HG02840 (cell line): ENCODE measurements around the gene GJB6.
A peak's percentile ranks its signal among the peaks of the same experiment; 100 is the strongest.

Source experiments
- ATAC-seq: cut with Tn5 transposase; IDR thresholded peaks from one replicate; pipeline ENCODE4 v1.9.1; 2021; ENCODE audit warnings: mild to moderate bottlenecking, moderate library complexity, moderate number of reproducible peaks; ENCODE audit not compliant: unreplicated experiment, low FRiP score

Gene GJB6

DNA sequence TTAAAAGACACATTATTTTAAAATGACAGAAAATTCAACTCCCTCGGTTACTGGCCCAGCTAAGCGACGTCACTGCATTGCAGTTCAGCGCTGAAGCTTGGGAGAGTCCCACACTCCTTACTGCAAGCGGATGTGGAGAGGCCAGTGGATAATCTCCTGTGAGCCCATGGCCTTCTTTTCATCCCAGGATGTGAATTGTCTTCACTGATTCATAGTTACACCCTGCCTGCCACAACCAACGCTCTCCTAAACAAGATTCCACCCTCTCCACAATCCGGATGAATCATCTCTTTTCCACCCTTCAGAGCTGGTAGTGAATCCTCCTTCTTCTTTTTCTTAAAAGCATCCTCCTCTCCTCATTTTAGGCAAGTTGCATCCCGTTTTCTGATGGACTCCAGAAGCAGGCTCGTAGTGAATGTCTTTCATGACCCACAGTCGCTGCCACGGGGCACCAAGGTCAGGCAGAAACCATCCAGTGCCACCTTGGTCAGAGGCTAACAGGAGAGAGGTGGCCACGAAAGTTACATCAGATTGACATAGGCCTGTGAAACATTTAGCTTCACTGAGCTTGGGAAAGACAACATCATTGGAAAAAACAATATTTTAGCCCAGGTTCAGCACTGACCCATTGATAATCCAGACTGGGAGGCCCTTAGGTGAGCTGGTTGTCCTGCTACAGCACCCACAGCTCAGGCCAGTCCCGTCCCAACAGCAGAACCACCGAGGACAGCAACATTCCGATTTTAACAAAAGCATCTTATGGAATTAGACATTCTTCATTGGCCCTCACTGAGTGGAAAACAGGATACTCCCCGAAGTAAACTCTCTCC is 41.4 kb downstream of the GJB6 start:
- ATAC-seq, result no peak

DNA sequence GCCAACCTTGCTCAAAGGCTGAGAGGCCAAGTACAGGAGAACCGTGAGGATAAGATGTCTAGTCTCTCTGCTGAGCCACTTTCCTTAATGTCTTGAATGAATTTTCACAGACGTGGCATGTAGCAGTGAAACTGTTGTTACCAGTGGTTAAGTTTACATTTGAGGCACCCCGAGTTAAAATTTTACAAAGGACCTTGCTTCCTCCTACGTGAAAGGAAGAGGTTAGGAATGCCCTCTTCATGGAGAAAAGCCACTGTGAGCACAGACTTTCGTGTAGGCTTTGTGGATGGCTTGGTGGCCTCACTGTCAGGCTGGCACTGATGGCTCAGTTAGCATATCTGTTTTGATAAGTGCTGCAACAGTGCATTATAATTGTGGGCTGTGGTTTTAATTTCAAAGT is 42.0 kb downstream of the GJB6 start:
- no peak for ATAC-seq

GRCh38 chr13:20188667-20189553 is 43.2 kb downstream of the GJB6 start:
- ATAC-seq, result no peak

- ATAC-seq, result no peak
Observed at GRCh38 chr13:20186771-20187170, 45.3 kb downstream of the GJB6 start.

DNA sequence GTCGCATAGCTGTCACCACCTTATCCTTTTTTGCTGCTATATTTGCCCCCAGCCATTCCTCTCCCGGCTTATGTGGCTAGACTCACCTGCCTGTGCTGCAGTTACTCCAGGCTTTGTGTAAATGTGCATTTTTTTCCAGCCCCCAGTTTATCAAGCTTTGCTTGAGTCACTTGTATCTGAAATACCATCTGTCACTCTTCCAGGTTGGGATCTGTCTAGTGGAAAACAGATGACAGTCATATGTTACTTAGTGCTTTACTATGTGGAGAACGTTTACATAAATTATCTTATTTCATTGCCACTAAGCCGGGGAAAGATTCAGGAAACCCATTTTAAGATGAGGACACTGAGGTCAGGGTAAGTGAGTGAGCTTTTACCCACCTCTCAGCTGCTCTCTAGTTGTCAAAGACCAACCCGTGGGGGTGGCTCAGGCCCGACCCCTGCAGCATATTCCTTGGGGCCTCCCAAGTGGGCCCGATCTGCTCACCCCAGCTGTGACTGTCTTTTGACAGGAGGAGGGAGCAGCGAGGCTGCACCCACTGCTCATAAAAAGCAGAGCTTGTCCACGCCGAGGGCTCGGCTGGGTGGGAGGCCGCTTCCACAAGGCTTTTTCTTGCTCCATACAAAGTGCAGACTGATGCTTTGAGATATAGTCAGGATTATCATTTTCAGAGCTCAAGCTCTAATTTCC is 46.6 kb downstream of the GJB6 start:
- ATAC-seq, result no peak

GRCh38 chr13:20182231-20182846 is 49.8 kb downstream of the GJB6 start:
- ATAC-seq, result no peak

DNA sequence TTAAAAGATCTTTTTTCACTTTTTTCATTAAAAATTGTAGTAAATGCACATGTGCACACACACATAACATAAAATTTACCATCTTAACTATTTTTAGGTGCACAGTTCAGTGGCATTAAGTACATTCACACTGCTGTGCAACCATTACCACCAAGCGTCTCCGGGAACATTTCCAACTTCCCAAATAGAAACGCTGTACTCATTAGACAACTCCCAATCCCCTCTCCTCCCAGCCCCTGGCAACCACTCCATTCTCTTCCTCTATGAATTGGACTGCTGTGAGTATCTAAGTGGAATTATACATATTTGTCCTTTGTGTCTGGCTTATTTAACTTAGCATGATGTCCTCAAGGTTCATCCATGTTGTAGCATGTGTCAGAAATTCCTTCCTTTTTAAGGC is 50.9 kb downstream of the GJB6 start:
- ATAC-seq, result no peak

GRCh38 chr13:20178156-20178555 is 54.0 kb downstream of the GJB6 start:
- no peak for ATAC-seq

DNA sequence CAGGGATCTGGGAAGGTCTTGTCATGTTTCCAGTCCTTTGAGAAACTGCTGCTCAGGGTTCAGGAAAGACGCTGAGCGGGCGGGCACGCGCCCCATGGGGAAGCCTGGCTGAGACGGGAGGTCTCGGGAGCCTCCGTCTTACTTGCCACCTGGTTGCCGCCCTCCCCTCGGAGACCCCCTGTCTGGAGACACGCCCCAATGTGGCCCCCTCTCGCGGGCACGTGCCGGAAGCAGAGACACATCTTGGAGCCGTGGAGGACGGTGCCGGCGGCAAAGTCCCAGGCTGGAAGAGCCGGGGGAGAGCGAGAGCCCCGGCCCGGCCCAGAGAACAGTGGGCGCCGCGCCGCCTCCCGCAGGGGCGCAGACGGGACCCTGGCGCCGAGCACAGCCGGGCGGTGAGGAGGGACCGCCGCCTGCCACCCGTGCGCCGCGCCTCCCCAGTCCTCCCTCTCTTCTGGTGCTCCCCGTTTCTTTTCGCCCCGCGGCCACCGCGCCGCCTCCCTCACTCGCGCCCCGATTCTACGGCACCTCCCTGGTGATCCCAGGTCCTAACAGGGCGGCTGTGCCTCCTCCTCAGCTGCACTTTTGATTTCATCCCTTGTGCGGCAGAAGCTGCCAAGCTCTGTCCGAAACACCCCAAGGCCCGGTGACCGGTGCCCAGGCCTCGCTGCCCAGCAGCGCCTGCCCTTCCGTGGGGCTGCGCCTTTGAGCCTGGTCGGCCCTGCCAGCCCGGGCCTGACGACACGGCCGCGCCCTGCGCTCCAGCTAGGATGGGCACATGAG is 54.9 kb downstream of the GJB6 start:
- no peak for ATAC-seq

GRCh38 chr13:20175907-20176652 is 56.0 kb downstream of the GJB6 start:
- no peak for ATAC-seq

GRCh38 chr13:20175406-20175794 is 56.7 kb downstream of the GJB6 start:
- no peak for ATAC-seq

GRCh38 chr13:20174656-20175405 is 57.3 kb downstream of the GJB6 start:
- peak; percentile 88 for ATAC-seq

DNA sequence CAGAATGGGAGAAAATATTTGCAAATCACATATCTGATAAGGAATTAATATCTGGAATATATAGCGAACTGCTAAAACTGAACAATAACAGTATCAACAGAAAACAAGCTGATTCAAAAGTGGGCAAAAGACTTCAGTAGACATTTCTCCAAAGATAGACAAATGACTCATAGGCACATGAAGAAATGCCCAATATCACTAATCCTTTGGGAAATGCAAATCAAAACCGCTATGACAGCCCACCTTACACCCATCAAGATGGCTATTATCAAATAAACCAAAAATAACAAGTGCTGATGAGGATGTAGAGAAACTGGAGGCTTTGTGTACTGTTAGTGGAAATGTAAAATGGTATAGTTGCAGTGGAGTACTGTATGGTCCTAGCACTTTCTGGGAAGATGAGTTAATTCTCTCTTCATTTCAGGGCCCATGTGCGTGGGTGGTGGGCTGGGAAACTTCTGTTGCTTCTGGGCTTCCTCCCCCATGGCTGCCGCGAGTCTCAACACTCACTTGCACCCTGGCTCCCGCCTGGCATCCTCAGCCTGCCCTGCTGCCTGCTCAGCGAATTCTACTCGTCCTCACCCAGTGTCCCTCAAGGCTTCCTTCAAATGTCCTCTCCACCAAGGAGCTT is 58.9 kb downstream of the GJB6 start:
- no peak for ATAC-seq
